Stimulated activated naive B cell treated with anti-CD40 and anti-IgM and Interleukin-4, amounts not matched to agents 10 μg/mL and 1 μg/mL and 100 μg/mL, for 72 hours (primary cell): ENCODE measurements around the gene CFC1.
"Not testable (repeated sequence)": the region's sequence is repeated elsewhere in the genome, so short reads cannot be mapped to it uniquely, and the experiment has no call there.

Experiments used
- ATAC-seq, 2 donors: fragments of 150-1000 bp; cut with Tn5 transposase; replicated peaks; 2 replicates each; pipeline ENCODE4 v1.10.0; 2021; ENCODE audit warnings: moderate library complexity in 1 of 2
- DNase-seq: peaks from one replicate; pipeline ENCODE4 v3.0.0; 2021
- H3K27ac Mint-ChIP-seq: one replicate; pipeline ENCODE4 v1.8.0; 2022; ENCODE audit warnings: mild to moderate bottlenecking, mixed read lengths
- H3K27me3 Mint-ChIP-seq, 2 donors: one replicate each; pipeline ENCODE4 v1.8.0; 2022; ENCODE audit warnings: mixed read lengths in 2 of 2
- H3K36me3 Mint-ChIP-seq, 2 donors: one replicate each; pipeline ENCODE4 v1.8.0; 2022; ENCODE audit warnings: mixed read lengths in 2 of 2, mild to moderate bottlenecking in 1 of 2
- H3K4me1 Mint-ChIP-seq, 2 donors: one replicate each; pipeline ENCODE4 v1.8.0; 2022; ENCODE audit warnings: mixed read lengths in 2 of 2, mild to moderate bottlenecking in 1 of 2
- H3K4me3 Mint-ChIP-seq, 2 donors: one replicate each; pipeline ENCODE4 v1.8.0; 2022; ENCODE audit warnings: mild to moderate bottlenecking in 2 of 2, mixed read lengths in 2 of 2, moderate library complexity in 1 of 2
- H3K9me3 Mint-ChIP-seq, 2 donors: one replicate each; pipeline ENCODE4 v1.8.0; 2022; ENCODE audit warnings: mixed read lengths in 2 of 2, mild to moderate bottlenecking in 1 of 2

The CFC1 gene

GRCh38 chr2:130599393-130599792 lies at the start of gene CFC1:
CFC1 (minus strand) TSS chr2:130599575; CDS start chr2:130599287, 288 bp downstream.
- H3K9me3 Mint-ChIP-seq, ATAC-seq, H3K4me1 Mint-ChIP-seq, H3K27me3 Mint-ChIP-seq, H3K27ac Mint-ChIP-seq, DNase-seq, H3K36me3 Mint-ChIP-seq, H3K4me3 Mint-ChIP-seq: not testable (repeated sequence)

- not testable (repeated sequence) for DNase-seq, H3K9me3 Mint-ChIP-seq, H3K27ac Mint-ChIP-seq, H3K36me3 Mint-ChIP-seq, H3K4me3 Mint-ChIP-seq, H3K27me3 Mint-ChIP-seq, ATAC-seq, H3K4me1 Mint-ChIP-seq
Measured at GRCh38 chr2:130641688-130642087, 42.3 kb upstream of the CFC1 start.

GRCh38 chr2:130638973-130639372 lies 39.6 kb upstream of the CFC1 start:
- DNase-seq, result not testable (repeated sequence)

GRCh38 chr2:130628784-130629475 lies 29.6 kb upstream of the CFC1 start:
- not testable (repeated sequence) for H3K36me3 Mint-ChIP-seq, H3K9me3 Mint-ChIP-seq, H3K4me1 Mint-ChIP-seq, H3K4me3 Mint-ChIP-seq, H3K27ac Mint-ChIP-seq, DNase-seq, ATAC-seq, H3K27me3 Mint-ChIP-seq

More at GRCh38 chr2:130638973-130639372, 39.6 kb upstream of the CFC1 start:
- H3K4me1 Mint-ChIP-seq, ATAC-seq, H3K4me3 Mint-ChIP-seq, H3K27ac Mint-ChIP-seq, H3K9me3 Mint-ChIP-seq, H3K27me3 Mint-ChIP-seq, H3K36me3 Mint-ChIP-seq: not testable (repeated sequence)

- H3K36me3 Mint-ChIP-seq, H3K4me3 Mint-ChIP-seq, ATAC-seq, H3K9me3 Mint-ChIP-seq, H3K27ac Mint-ChIP-seq, DNase-seq, H3K27me3 Mint-ChIP-seq, H3K4me1 Mint-ChIP-seq: not testable (repeated sequence)
Measured at GRCh38 chr2:130611140-130611539, 11.8 kb upstream of the CFC1 start, which contains the start of gene POTEJ. POTEJ (plus strand) TSS chr2:130611440; CDS start chr2:130611533, 93 bp downstream.

- ATAC-seq, H3K4me1 Mint-ChIP-seq, H3K4me3 Mint-ChIP-seq, H3K9me3 Mint-ChIP-seq, H3K27me3 Mint-ChIP-seq, H3K27ac Mint-ChIP-seq, DNase-seq, H3K36me3 Mint-ChIP-seq: not testable (repeated sequence)
Measured at GRCh38 chr2:130610486-130610885, 11.1 kb upstream of the CFC1 start.

GRCh38 chr2:130609002-130609920 lies 9.9 kb upstream of the CFC1 start:
- not testable (repeated sequence) for DNase-seq, H3K27ac Mint-ChIP-seq, H3K27me3 Mint-ChIP-seq, H3K36me3 Mint-ChIP-seq, H3K4me3 Mint-ChIP-seq, ATAC-seq, H3K9me3 Mint-ChIP-seq, H3K4me1 Mint-ChIP-seq

GRCh38 chr2:130608276-130609001 lies 9.1 kb upstream of the CFC1 start:
- not testable (repeated sequence) for H3K9me3 Mint-ChIP-seq, H3K4me1 Mint-ChIP-seq, ATAC-seq, H3K27ac Mint-ChIP-seq, H3K27me3 Mint-ChIP-seq, H3K36me3 Mint-ChIP-seq, H3K4me3 Mint-ChIP-seq, DNase-seq

GRCh38 chr2:130601648-130602302 lies 2.4 kb upstream of the CFC1 start:
- ATAC-seq, DNase-seq, H3K27me3 Mint-ChIP-seq, H3K4me1 Mint-ChIP-seq, H3K9me3 Mint-ChIP-seq, H3K36me3 Mint-ChIP-seq, H3K27ac Mint-ChIP-seq, H3K4me3 Mint-ChIP-seq: not testable (repeated sequence)

- not testable (repeated sequence) for H3K9me3 Mint-ChIP-seq
Measured at GRCh38 chr2:130599926-130600325, 551 bp upstream of the CFC1 start.

GRCh38 chr2:130598463-130598862 lies 912 bp downstream of the CFC1 start:
- not testable (repeated sequence) for DNase-seq, H3K9me3 Mint-ChIP-seq, H3K36me3 Mint-ChIP-seq, H3K27ac Mint-ChIP-seq, H3K4me1 Mint-ChIP-seq, H3K4me3 Mint-ChIP-seq, ATAC-seq, H3K27me3 Mint-ChIP-seq

More at GRCh38 chr2:130599926-130600325, 551 bp upstream of the CFC1 start:
- not testable (repeated sequence) for H3K27ac Mint-ChIP-seq, H3K4me1 Mint-ChIP-seq, ATAC-seq, H3K27me3 Mint-ChIP-seq, H3K4me3 Mint-ChIP-seq, H3K36me3 Mint-ChIP-seq, DNase-seq

- H3K27me3 Mint-ChIP-seq, DNase-seq, H3K4me3 Mint-ChIP-seq, H3K4me1 Mint-ChIP-seq, H3K36me3 Mint-ChIP-seq, H3K9me3 Mint-ChIP-seq, H3K27ac Mint-ChIP-seq: not testable (repeated sequence)
- ATAC-seq, result peak; percentile 22 to 28
Measured at GRCh38 chr2:130597994-130598393, 1.4 kb downstream of the CFC1 start.

GRCh38 chr2:130596757-130597156 lies 2.6 kb downstream of the CFC1 start:
- H3K4me3 Mint-ChIP-seq, DNase-seq, H3K4me1 Mint-ChIP-seq, H3K27ac Mint-ChIP-seq, H3K27me3 Mint-ChIP-seq, H3K36me3 Mint-ChIP-seq, H3K9me3 Mint-ChIP-seq: not testable (repeated sequence)
- ATAC-seq, result peak in 1 of 2 donors; percentile 13

GRCh38 chr2:130594011-130594410 lies 5.4 kb downstream of the CFC1 start:
- not testable (repeated sequence) for ATAC-seq, H3K4me1 Mint-ChIP-seq, H3K36me3 Mint-ChIP-seq, H3K27me3 Mint-ChIP-seq, DNase-seq, H3K4me3 Mint-ChIP-seq, H3K27ac Mint-ChIP-seq, H3K9me3 Mint-ChIP-seq
